H1 (cell line): ENCODE data around the gene HEATR1. TPM values are rescaled to one million over a fixed set of nuclear protein-coding genes. Genes with fewer than 3 reads are reported as not detected.

Source experiments
- EGR1 ChIP-seq: IDR thresholded peaks from 2 replicates; pipeline ENCODE4 v1.6.1; 2011; ENCODE audit warnings: low read depth, low read length, borderline replicate concordance
- RAD21 ChIP-seq, 2 experiments: IDR thresholded peaks in 1 of 2; conservative IDR thresholded peaks in 1 of 2; 2 replicates each; pipeline ENCODE4 v1.6.1; 2011; ENCODE audit warnings: low read depth in 2 of 2, low read length in 2 of 2, improper control_type of control experiment in 1 of 2, inconsistent platforms in 1 of 2, mild to moderate bottlenecking in 1 of 2, moderate library complexity in 1 of 2
- polyA plus RNA-seq, 7 experiments: library from polyadenylated mRNA; depleted of rRNA in 3 of 7; stranded (reverse) in 5 of 7; unstranded in 2 of 7; fragments of >200 nt in 5 of 7; fragments of 200-250 nt in 2 of 7; gene quantifications; 1 replicate in 5 of 7; 2 replicates in 1 of 7; 4 replicates in 1 of 7; pipeline versions ENCODE4 v1.2.1 to v1.2.3, GENCODE V29; 2011 to 2013; ENCODE audit warnings: missing spikeins in 2 of 7, mixed read lengths in 2 of 7
- total RNA-seq: library from RNA; stranded (reverse); fragmentation: NEBNext Ultra II Directional; extraction: Animal tissue kit (Norgen Biotek cat#: 25700); gene quantifications from 2 replicates; pipeline ENCODE4 v1.2.1, GENCODE V29; 2021

The HEATR1 gene
- total and polyA plus RNA-seq, 2 of the 8 experiments (the other 6 are each of a cell fraction or from before 2014, with no cell fraction given) = 13.0 to 95.8 TPM

DNA sequence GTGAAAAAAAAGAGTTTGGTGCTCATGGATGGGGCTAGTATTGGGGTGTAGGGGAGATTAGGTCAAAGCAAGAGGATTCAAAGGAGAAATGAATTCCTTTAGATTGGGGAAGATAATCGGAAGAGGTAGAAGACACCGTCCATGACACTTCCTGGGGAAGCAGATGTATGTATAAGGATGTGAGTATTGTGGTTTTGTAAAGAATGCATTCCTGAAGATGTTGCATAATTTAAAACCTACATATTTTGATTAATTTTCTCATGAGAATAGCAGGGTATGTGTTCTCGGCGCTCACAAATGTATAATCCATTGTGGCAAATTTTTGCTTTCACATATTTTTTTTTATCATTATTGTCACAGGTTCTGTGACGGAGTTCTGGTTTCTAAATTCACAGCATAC is 86.0 kb downstream of the HEATR1 start (continued):
- no peak for TF ChIP-seq EGR1
- TF ChIP-seq RAD21 (IDR thresholded peaks at IDR 0.05 in 1 of 2, conservative IDR thresholded peaks at IDR 0.05 in 1 of 2; ENCODE audit: low read depth in 2 of 2, low read length in 2 of 2) = no peak
- TF ChIP-seq, all 59 proteins: peak for 0
